ENCODE data around the gene RPTOR.

Gene RPTOR

DNA sequence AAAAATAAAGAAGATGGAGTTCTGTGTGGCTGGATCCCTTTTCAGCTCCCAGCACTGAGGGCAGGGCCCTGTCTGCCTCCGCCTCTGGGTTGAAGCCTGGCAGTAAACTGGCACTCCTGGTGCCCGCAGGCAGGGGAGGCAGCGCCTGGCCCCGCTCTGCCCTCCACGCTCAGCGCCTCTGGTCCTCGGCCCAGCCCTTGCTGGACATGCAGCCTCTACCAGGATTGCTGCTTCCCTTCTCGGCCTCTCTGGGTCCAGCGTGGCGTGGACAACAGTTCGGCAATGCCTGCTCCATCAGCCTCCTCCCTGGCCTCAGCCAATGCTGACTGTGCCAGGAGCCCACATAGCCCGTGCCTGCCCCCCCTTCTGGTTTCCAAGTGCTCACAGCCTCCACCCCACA lies 362.6 kb downstream of the RPTOR start:
- DNase-seq (ENCODE audit: low read depth in 2 of 2), result no peak

DNA sequence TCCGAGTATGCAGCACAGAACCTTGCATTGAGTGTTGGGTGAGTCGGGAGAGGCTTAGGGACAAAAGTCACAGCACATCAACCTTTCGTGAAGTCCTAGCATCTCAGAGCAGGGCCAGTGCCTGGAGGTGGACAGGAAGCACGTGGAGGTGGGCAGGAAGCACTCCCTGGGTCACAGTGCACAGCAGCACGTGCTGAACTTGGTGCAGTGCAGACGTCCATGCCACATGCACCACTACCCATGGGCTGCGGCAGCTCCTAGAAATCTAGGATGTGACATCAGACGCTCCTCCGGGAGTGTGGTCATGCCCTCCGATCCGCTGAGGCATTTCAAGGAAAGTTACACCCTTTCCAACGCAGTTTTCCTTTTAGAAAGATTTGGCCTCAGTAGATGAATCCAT lies 363.6 kb downstream of the RPTOR start:
- no peak for DNase-seq (ENCODE audit: low read depth in 2 of 2)

DNA sequence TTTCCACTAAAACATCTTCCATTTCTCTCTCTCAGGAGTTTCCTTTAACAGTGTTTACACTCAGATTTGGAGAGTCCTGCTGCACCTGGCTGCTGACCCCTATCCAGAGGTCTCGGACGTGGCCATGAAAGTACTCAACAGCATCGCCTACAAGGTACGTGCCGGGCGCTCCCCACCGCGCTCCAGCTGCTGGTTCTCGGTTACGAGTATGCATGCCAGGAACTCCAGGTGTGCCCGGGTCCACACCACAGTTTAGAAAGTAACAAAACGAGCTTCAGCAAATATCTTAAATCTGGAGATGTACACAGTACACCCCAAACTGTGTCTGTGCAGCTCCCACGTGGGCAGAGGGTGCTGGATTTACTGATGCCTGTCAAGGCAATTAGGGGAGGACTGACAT lies 364.1 kb downstream of the RPTOR start:
- no peak for DNase-seq (ENCODE audit: low read depth in 2 of 2)

DNA sequence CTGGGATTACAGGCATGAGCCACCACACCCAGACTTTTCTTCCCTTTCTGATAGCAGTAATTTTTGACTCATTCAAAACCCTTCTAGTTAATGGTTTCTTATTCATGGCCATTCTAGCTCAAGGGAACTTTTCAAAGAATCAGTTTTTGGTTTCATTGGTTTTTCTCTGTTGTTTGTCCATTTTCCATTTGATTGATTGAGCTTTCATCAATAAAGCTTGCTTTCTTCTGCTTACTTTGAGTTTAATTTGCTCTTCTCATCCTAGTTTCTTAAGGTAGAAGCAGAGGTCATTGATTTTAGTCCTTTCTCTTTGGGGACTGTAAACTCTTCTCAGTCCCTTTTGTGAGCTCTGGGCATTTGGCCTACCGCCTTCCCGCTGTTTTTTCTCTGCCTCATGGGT lies 365.0 kb downstream of the RPTOR start:
- DNase-seq (ENCODE audit: low read depth in 2 of 2), result no peak

DNA sequence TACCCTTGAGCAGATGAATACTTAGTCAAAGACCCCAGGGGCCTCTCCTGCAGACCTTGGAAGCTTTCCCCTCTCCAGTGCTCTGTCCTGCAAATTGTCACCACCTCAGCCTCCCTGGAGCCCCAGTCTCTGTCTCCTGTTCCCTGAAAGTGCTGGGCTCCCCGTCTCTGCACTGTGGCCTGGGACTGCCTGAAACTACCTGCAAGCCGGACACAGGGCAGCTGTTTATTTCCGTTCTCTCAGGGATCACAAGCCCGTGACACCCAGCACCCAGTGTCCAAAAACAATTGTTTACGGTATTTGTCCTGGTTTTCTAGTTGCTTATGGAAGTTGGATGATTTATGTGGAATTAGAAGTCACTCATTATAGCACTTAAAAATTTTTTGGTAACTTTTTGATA lies 365.4 kb downstream of the RPTOR start:
- no peak for DNase-seq (ENCODE audit: low read depth in 2 of 2)

DNA sequence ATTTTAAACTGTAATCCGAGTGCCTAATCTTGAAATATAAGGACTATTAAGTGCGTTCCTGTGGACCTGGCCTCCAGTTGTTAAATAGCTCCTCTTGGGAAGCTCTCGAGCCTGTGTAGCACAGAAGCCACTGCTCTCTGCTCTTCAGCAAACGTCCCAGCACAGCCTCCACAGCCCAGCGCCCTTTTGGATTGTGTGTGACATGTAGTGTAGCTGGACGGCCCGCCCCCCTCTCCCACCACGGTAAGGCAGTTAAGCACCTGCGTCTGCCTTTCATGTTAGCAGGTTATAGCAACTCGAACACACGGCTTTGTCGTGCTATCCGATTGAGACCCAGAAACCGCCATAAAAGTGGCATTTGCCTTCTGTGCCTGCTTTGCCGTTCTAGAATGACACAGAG lies 367.8 kb downstream of the RPTOR start:
- DNase-seq (ENCODE audit: low read depth in 2 of 2), result no peak

DNA sequence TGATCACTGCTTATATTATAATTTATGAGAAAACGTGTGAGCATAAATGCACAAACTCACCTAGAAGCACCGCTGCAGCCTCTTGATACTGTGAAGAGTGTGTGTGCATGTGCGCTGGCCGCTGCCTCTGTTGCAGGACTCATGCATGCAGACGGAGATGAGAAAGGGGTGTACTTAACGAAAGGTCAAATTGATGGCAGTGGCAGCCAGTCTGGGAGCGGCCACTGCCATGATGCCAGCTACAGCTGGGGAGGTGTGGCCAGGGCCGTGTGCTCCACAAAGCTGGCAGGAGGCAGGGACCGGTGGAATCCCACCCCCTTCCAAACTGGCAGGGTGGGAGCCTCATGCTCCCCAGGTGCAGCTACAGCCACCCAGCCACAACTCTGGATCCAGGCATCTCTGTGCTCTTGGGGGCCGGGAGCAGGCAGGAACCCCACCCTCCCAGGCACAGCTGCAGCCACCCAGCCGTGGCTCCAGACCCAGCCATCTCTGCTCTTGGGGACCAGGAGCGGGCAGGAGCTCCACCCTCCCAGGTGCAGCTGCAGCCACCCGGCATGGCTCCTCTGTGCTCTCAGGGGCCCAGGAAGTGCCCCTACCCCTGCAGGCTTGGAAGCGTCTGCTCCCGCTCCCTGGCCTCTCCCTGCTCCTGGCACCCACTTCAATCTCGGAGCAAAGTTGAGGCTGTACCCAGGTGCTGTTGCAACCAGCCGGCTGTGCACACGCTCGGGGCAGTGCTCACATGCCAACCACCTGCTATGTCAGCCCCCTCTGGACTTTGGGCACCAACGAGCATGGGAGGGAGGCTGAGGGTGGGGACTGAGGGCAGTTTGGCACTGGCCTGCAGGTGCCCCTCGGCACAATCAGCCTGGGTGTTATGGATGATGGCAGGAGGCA lies 369.5 kb downstream of the RPTOR start:
- DNase-seq (ENCODE audit: low read depth in 2 of 2), result no peak

DNA sequence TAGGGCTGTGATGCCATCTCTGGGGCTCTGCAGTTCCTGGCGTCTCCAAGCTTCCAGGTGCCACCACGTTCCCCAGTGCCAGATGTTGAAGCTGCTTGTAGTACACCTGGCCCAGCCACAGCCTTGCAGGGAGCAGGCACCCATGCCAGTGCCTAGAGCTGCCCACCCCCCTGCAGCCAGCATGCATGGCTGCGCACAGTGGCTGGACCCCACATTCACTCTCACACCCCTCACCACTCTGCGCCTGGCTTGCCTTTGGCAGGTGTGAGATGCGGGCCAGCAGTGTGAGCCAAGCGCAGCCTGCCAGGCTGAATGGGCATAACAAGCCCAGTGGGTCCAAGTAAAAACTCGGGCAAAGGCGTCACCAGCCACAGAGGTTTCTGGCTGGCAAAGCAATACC lies 371.6 kb downstream of the RPTOR start:
- DNase-seq (ENCODE audit: low read depth in 2 of 2), result no peak

DNA sequence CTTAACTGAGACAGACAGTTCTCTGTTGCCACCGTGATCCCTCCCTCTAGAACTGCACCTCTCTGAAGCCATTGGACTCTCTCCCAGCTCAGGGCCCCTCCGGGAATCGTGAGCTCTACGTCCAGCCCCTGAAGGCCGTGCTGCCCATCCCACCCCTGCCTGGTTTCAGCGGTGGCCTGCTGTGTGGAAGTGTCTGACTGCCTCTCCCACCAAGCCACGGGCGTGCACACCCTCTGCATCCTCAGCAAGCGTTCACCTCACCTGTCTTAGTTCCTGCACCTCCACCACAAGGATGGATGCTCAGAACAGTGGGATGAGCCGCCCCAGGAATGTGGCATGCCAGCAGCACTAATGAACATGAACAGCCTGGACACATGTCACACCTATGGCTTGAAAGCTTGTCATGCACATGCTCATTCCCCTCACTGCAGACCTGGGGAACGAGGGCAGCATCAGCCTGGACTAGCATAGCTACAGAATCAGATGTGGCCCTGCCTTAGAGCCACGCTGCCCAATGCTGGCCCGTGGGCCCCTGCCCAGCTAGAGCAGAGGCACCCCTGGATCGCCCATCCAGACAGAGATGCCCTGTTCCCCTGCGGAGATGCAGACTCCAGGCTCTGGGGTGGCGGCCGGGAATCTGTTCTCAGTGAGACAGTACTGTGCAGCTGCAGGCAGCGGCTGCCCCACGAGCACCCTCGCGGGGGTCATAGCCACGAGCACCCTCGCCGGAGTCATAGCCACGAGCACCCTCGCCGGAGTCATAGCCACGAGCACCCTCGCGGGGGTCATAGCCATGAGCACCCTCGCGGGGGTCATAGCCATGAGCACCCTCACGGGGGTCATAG lies 373.3 kb downstream of the RPTOR start:
- DNase-seq (ENCODE audit: low read depth in 2 of 2), result no peak

DNA sequence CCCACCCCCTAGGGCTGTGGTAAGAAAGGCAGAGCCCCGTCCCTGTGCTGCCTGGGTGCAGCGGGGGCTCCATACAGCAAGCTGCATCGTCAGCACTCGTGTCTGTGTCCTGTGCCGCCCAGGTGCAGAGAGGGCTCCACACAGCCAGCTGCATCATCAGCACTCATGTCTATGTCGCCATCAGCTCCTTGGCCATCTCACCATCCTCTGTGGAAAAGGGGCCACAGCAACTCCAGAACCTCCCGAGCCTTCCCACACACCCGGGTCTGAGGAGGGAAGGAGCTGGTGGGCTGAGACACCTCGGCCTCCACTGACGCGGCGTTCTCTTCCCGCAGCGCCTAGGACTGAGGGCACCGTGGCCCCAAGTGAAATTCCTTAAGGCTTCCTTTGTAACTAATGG lies 374.1 kb downstream of the RPTOR start:
- DNase-seq (ENCODE audit: low read depth in 2 of 2), result no peak

DNA sequence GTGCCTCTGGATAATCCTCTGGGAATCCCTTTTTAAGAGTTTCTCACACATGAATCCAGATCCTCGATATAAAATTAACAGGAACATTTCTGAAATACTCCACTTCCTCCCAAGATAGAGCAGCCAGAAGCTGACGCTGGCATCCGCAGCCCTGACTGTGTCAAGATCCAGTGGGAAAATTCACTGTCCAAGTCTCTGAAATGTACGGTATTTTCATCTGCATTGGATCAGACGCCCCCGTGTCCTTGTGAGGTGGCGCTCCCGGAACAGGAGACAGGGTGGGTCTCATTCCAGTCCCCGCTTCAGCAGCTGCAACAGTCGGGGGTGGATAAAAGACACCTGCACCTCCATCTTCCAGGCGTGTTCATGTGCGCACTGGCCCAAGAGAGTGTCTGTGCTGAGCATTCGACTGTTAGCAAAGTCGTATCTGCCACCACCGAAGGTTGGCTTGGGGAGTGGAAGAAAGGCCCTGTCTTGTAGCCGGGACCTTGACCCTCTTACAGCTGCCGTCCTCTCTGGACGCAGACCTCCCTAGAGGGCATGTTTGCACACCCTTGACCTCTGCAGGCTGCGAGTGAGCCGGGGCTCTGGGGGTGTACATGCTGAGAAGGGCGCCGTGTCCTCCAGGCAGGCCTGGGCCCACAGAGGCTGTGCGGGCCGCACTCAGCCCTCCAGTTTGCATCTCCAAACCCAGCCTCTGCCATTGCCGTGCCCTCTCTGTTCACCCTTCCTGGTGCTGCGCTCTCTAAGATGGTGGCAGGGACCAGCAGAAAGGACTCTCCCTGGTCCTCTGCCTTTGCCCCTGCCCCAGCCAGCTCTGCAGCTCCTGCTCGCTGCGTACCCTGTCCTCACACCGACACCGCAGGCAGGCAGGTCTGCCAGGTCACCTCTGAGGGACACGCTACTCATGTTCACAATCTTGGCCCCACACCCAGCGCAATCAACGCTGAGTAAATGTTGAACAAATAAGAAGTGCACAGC lies 375.0 kb downstream of the RPTOR start:
- DNase-seq (ENCODE audit: low read depth in 2 of 2), result no peak

DNA sequence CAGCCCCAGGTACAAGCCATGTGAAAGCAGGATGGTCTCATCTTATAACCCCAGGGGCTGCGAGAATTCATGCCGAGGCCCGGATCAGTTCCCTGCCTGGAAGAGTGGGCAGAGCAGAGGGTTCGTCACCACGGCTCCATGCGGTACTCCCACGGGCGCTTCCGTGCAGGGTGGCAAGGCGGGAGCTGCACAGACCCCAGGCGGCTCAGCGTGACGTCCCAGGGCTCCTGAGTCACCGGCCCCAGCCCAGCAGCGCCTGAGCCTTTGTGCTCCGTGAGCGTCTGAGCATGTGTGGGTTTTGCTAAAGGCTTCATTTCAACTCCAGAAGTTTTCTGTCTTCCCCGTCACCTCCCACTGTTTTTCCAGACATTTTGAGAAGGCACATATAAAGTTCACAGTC lies 375.8 kb downstream of the RPTOR start:
- no peak for DNase-seq (ENCODE audit: low read depth in 2 of 2)

DNA sequence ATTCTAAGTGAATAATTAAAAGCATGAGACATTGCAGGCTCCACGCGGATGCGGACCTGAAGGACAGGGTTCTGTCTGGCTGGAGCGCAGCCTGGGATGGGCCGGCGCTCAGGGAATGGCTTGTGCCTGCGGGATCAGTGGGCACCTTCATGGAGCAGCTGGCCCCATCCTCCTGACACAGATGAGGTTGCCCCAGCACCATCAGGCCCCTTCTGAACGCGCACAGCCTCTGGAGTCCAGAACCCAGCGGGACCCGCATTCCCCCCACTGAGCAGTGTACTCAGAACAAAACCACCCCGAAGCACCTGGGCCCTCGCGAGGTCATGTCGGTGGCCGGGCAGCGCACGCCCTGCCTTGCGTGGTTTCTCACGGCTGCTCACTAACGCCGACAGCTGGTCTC lies 376.5 kb downstream of the RPTOR start:
- DNase-seq (ENCODE audit: low read depth in 2 of 2), result no peak

DNA sequence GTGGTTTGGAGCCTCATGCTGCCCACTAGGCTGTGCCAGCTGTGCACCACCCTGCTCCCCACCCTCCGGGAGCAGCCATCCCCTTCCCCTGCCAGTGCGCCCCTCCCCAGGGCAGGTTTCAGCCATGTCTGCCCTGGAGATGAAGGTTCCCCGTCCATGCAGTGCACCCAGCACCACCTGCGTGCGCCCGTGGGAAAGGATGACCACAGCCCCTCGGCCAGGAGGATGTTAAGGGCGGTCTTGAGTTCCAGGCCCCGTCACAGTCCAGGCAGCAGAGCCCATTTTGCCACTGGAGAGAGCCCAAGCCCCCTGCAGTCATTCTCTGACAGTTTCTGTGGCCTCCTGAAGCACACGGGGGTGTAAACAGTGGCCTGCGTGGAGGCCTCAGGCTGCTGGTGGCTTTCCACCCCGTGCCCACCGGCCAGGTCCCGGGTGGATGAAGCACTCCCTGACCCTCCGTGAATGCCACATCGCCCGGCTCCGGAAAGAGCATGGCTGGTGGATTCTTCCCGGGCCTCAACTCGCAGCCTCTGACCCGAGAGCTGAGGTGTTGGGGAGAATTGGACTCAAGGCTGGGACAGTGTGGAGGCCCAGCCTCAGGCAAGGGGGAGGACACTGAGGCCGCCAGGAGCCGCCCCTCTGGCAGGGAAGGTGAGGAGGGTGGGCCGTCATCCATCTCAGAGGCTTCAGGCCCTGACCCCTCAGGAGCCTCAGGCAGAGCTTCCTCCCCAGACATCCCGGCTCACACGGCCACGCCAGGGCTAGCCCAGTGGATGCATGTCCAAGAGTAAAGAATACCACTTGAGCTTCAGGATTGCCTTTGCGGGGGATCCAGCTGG lies 377.3 kb downstream of the RPTOR start:
- no peak for DNase-seq (ENCODE audit: low read depth in 2 of 2)

DNA sequence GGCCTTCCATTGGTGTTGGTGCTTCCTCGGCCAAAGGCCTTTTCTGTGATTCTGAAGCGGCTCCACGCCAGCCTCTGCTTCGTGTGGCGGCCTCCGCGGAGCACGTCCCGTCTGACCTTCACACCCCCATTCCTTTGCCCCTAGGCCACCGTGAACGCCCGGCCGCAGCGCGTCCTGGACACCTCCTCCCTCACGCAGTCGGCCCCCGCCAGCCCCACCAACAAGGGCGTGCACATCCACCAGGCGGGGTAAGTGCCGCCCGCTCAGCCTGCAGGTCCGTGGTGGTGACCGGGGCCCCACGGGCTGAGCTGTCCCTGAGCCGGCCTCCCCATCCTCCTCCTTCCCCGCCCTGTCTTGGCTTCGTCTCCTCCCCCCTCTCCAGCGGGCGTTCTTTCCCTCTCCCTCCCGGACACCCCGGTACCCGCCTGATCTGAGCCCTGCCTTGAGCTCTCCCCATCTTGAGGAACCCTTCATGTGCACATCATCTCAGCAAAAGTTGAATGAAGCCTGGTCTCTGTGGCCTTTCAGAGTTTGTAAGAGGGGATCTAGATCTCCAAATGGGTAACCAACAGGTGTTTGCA lies 378.0 kb downstream of the RPTOR start:
- no peak for DNase-seq (ENCODE audit: low read depth in 2 of 2)

DNA sequence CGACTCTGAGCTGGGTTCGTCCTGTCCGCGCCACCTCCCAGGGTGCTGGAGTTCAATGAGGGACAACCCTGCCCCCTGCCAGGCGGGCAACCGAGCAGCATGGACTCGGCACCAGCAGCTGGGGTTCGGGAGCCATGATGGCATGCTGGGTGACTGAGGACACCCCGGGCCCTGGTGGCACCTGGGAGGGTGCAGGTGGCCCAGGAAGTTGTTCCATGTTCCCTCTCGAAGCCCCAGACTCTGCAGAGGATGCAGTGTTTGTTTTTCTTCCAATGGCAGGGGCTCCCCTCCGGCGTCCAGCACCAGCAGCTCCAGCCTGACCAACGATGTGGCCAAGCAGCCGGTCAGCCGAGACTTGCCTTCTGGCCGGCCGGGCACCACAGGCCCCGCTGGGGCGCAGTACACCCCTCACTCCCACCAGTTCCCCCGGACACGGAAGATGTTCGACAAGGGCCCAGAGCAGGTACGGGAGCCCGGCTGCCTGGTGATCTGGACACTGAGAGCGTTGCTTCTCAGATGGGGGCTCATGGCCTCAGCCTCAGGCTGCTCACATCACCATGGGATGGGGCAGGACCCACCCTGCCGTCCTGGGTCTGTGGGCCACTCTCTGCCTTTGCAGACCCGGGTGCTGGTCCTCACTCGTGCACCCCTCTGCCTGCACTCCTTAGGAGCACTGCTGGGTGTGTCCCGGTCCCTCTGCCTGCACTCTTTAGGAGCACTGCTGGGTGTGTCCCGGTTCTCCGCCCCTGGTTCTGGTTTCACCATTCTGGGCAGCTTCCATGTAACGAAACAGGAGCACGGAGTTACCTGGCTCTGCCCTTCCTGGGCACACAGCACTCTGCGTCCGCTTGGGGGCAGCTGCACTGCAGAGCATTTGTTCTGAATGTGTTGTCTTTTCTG lies 378.8 kb downstream of the RPTOR start:
- DNase-seq (ENCODE audit: low read depth in 2 of 2), result no peak

DNA sequence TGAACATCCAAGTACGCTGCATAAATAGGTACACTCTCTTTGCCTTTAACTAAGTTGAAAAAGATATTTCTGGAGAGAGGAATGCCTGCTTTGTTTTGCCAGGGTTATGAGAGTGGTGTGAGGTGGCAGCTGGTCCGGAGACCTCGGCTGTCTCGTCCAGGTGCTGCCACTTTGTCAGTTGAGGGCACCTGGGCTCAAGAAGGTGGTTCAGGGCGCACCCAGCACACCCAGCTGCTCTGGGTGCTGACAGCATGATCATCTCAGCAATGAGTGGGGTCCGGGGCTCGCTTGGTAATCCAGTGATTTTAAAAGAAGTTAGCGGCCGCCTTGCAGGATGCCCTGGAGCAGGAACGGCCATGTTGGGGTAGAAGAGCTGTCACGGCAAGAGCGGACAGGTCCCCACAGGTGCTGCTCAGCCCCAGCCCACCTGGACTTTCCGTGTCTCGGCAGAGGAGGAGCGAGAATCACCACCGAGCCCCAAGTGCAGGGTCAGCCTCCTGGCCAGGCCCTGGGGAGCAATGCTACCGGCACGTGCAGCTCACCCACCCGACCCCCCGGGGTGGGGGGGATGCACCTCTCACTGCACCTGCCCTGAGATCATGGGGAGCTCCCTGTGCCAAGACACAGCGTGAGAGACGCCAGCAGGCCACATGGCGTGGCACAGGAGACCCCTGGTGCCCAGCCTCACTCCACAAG lies 379.6 kb downstream of the RPTOR start:
- no peak for DNase-seq (ENCODE audit: low read depth in 2 of 2)

DNA sequence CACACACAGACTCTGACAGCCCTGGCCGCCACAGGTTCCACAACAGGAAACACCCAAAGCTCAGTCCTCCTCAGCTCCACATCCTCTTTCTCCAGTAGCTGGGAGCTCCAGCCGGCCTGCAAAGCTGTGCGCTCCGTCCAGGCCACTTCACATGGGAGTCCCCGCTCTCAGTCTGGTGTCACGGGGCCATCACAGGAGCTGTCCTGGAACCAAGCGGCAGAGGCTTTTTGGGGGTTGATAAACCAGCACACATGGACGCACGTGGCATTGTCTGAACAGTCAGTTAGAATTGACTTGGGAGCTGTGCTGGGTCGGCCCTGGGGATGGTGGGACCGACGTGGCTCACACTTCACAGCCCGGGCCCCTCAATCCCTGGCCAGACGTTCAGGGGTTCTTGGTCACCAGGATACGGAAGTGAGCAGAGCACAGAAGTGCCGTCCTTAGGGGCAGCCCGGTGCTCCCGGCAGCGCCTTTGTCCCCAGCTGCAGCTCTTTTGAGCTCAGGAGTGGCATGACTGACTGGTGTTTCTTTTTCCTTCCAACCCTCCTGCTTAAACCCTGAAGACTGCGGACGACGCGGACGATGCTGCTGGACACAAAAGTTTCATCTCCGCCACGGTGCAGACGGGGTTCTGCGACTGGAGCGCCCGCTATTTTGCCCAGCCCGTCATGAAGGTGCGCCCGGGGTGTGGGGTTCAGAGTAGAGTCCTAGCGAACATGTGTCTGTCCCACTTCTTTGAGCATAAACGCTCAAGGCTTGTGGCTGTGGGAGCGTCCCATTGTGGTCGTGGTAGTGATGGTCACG lies 380.4 kb downstream of the RPTOR start:
- DNase-seq (ENCODE audit: low read depth in 2 of 2), result no peak

Measured in stimulated activated CD4-positive, alpha-beta T cell treated with anti-CD3 and anti-CD28 coated beads, Interleukin-12 subunit alpha, Interleukin-12 subunit beta, amount 100 ng/mL, for 24 hours (primary cell).